ENCODE results near the gene GJD4.
A peak's percentile ranks its signal among the peaks of the same experiment; 100 is the strongest.

DNA sequence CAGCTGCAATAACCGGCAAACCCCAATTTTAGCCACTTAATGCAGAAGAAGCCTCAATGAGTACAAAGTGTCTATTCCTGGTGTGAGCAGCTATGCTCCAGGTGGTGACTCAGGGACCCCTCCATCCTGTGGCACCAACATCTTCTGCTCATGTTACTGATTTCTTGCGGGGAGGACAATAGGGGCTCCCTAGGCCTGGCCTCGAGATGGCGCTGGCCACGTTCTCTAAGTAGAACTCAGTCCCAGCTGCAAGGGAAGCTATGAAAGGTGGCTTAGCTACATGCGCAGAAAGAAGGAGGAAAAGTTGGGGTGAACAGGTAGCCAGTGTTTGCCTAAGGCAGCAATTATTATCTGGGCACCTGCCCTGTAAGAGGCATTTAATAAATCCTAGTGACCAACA is 6.6 kb downstream of the GJD4 start:
- TF ChIP-seq ZNF274 (IDR thresholded peaks at IDR 0.05; ENCODE audit: low read depth, low read length) (no peak), EZH2phosphoT487 (IDR thresholded peaks at IDR 0.05; ENCODE audit: borderline replicate concordance) (no peak), POLR2AphosphoS5 (IDR thresholded peaks at IDR 0.05; ENCODE audit: low read depth, low read length) (no peak), SIN3A (IDR thresholded peaks at IDR 0.05; ENCODE audit: low read depth) (no peak), RAD21 (IDR thresholded peaks at IDR 0.05; ENCODE audit: low read depth) (peak; percentile 10; the same call in 1 of the 2 replicates), JUND (IDR thresholded peaks at IDR 0.05) (no peak), SP1 (IDR thresholded peaks at IDR 0.05; ENCODE audit: low read depth) (no peak), EZH2 (IDR thresholded peaks at IDR 0.05) (no peak), EGR1 (IDR thresholded peaks at IDR 0.05; ENCODE audit: low read depth) (no peak)
- TF ChIP-seq, protein P1, sequence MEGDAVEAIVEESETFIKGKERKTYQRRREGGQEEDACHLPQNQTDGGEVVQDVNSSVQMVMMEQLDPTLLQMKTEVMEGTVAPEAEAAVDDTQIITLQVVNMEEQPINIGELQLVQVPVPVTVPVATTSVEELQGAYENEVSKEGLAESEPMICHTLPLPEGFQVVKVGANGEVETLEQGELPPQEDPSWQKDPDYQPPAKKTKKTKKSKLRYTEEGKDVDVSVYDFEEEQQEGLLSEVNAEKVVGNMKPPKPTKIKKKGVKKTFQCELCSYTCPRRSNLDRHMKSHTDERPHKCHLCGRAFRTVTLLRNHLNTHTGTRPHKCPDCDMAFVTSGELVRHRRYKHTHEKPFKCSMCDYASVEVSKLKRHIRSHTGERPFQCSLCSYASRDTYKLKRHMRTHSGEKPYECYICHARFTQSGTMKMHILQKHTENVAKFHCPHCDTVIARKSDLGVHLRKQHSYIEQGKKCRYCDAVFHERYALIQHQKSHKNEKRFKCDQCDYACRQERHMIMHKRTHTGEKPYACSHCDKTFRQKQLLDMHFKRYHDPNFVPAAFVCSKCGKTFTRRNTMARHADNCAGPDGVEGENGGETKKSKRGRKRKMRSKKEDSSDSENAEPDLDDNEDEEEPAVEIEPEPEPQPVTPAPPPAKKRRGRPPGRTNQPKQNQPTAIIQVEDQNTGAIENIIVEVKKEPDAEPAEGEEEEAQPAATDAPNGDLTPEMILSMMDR (IDR thresholded peaks at IDR 0.05 in 2 of 3, conservative IDR thresholded peaks at IDR 0.05 in 1 of 3; ENCODE audit: borderline replicate concordance in 1 of 3, insufficient read depth in 1 of 3, low read depth in 2 of 3, low read length in 2 of 3), result peak in 2 of 3 experiments; percentile 28 to 33; a peak in 3 of 6 replicates
- TF ChIP-seq, protein P2, sequence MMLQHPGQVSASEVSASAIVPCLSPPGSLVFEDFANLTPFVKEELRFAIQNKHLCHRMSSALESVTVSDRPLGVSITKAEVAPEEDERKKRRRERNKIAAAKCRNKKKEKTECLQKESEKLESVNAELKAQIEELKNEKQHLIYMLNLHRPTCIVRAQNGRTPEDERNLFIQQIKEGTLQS (IDR thresholded peaks at IDR 0.05), result no peak
- TF ChIP-seq, protein P3, sequence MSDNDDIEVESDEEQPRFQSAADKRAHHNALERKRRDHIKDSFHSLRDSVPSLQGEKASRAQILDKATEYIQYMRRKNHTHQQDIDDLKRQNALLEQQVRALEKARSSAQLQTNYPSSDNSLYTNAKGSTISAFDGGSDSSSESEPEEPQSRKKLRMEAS (IDR thresholded peaks at IDR 0.05), result no peak
